IMR-90 (cell line): ENCODE measurements around the gene TOR2A.
"Not testable (repeated sequence)": the region's sequence is repeated elsewhere in the genome, so short reads cannot be mapped to it uniquely, and the experiment has no call there.

Experiments
- MXI1 ChIP-seq: IDR thresholded peaks from 2 replicates; pipeline ENCODE4 v1.6.1; 2012; ENCODE audit warnings: low read depth, mild to moderate bottlenecking, low read length, moderate library complexity, borderline replicate concordance
- POLR2A ChIP-seq: IDR thresholded peaks from 2 replicates; pipeline ENCODE4 v1.6.1; 2012; ENCODE audit warnings: mild to moderate bottlenecking, low read depth, low read length
- RAD21 ChIP-seq: IDR thresholded peaks from 2 replicates; pipeline ENCODE4 v1.6.1; 2012; ENCODE audit warnings: low read length, improper control_type of control experiment
- RCOR1 ChIP-seq: IDR thresholded peaks from 2 replicates; pipeline ENCODE4 v1.6.1; 2012; ENCODE audit warnings: mild to moderate bottlenecking, low read length, improper control_type of control experiment; ENCODE audit not compliant: insufficient replicate concordance
- TF ChIP-seq, protein P1 (sequence below): conservative IDR thresholded peaks from 2 replicates; pipeline ENCODE4 v1.5.1; 2012; ENCODE audit warnings: mild to moderate bottlenecking, low read depth, low read length, improper control_type of control experiment

DNA sequence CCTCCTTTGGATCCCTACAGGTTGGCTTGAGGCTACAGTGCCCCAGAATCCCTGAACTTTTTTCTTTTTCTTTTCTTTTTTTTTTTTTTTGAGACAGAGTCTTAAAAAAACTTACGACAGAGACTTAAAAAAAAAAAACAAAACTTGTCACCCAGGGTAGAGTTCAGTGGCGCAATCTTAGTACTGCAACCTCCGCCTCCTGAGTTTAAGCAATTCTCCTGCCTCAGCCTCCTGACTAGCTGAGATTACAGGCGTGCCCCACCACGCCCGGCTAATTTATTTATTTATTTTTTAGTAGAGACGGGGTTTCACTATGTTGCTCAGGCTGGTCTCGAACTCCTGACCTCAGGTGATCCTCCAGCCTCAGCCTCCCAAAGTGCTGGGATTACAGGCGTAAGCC, 45.8 kb upstream of the TOR2A start:
- not testable (repeated sequence) for TF ChIP-seq MXI1, RCOR1, POLR2A, RAD21
- TF ChIP-seq, protein P1, sequence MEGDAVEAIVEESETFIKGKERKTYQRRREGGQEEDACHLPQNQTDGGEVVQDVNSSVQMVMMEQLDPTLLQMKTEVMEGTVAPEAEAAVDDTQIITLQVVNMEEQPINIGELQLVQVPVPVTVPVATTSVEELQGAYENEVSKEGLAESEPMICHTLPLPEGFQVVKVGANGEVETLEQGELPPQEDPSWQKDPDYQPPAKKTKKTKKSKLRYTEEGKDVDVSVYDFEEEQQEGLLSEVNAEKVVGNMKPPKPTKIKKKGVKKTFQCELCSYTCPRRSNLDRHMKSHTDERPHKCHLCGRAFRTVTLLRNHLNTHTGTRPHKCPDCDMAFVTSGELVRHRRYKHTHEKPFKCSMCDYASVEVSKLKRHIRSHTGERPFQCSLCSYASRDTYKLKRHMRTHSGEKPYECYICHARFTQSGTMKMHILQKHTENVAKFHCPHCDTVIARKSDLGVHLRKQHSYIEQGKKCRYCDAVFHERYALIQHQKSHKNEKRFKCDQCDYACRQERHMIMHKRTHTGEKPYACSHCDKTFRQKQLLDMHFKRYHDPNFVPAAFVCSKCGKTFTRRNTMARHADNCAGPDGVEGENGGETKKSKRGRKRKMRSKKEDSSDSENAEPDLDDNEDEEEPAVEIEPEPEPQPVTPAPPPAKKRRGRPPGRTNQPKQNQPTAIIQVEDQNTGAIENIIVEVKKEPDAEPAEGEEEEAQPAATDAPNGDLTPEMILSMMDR = not testable (repeated sequence)
